ENCODE measurements around the gene IP6K1. TPM values are rescaled to one million over a fixed set of nuclear protein-coding genes. Genes with fewer than 3 reads are reported as not detected.

Gene IP6K1
- total RNA-seq, 2 experiments from 2014 or later: 33.3 to 36.0 TPM

DNA sequence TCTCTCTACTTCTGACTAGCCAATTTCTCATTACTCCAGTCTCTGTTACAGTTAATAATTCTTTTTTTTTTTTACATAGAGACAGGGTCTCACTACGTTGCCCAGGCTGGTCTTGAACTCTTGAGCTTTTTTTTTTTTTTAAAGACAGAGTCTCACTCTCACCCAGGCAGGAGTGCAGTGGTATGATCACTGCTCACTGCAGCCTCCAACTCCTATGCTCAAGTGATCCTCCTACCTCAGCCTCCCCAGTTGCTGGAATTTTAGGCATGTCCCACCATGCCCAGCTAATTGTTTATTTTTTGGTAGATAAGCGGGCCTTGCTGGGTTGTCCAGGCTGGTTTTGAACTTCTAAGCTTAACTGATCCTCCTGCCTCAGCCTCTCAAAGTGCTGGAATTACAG, 13.6 kb downstream of the IP6K1 start:
- H3K36me3 Mint-ChIP-seq (ENCODE audit: low read depth): peaks cover 33% of the 10 kb centered on the region
- H3K4me3 Mint-ChIP-seq: no peak overlapping the region
- no peaks in the 10 kb centered on the region for H3K27me3 Mint-ChIP-seq
- H3K4me1 Mint-ChIP-seq (ENCODE audit: low read depth): peaks cover 51% of the 10 kb centered on the region
- peaks cover 28% of the 10 kb centered on the region for H3K36me3 ChIP-seq (ENCODE audit: insufficient read depth, low read length)
- ChIA-PET CTCF (interaction anchor here (0.8 kb wide), 1 partner anchor 66 kb away, joined by 3 read pairs; no protein-coding TSS in a partner anchor), POLR2A (interaction anchor here (0.8 kb wide), 1 partner anchor 144 kb away, joined by 4 read pairs; no protein-coding TSS in a partner anchor)
- no peak overlapping the region for H3K4me3 ChIP-seq (ENCODE audit: low read length)
- H3K27ac ChIP-seq (ENCODE audit: low read depth in 1 of 2, low read length in 2 of 2): no peak overlapping the region
- peaks cover 7% of the 10 kb centered on the region for H3K4me1 ChIP-seq (ENCODE audit: insufficient read depth, low read length)
- H3K27ac Mint-ChIP-seq: no peak overlapping the region
- TF ChIP-seq, protein P1, sequence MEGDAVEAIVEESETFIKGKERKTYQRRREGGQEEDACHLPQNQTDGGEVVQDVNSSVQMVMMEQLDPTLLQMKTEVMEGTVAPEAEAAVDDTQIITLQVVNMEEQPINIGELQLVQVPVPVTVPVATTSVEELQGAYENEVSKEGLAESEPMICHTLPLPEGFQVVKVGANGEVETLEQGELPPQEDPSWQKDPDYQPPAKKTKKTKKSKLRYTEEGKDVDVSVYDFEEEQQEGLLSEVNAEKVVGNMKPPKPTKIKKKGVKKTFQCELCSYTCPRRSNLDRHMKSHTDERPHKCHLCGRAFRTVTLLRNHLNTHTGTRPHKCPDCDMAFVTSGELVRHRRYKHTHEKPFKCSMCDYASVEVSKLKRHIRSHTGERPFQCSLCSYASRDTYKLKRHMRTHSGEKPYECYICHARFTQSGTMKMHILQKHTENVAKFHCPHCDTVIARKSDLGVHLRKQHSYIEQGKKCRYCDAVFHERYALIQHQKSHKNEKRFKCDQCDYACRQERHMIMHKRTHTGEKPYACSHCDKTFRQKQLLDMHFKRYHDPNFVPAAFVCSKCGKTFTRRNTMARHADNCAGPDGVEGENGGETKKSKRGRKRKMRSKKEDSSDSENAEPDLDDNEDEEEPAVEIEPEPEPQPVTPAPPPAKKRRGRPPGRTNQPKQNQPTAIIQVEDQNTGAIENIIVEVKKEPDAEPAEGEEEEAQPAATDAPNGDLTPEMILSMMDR (IDR thresholded peaks at IDR 0.05): no peak
- intact Hi-C loops (cut with DNase I, micrococcal nuclease): no loop called here
- H3K9me3 ChIP-seq (ENCODE audit: control insufficient read depth in 1 of 2, insufficient read depth in 1 of 2, low read length in 2 of 2): no peaks in the 10 kb centered on the region
- no peaks in the 10 kb centered on the region for H3K27me3 ChIP-seq (ENCODE audit: control insufficient read depth in 1 of 2, insufficient read depth in 2 of 2, low read length in 2 of 2)
- ATAC-seq (ENCODE audit: poor library complexity) (no peak), DNase-seq (no peak)
- H3K9me3 Mint-ChIP-seq: no peaks in the 10 kb centered on the region

DNA sequence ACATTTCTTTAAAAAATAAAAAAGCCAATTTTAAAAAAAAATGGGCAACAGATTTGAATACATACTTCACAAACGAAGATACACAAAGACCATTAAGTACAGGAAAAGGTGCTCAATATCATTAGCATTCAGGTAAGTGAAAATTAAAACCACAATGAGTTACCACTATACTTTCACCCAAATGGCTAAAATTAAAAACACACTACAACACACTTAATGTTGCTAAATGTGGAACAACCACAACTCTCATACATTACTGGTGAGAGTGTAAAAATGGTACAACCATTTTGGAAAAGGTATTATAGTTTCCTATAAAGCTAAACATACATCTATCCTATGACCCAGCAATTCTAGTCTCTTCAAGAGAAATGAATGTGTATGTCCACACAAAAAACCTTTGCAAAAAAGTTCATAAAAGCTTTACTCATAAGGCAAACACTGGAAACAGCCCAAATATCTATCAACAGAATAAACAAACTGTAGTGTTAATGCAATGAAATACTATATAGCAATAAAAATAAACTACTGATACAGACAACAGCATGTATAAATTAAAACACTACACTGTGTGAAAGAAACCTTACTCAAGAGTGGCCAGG, 14.9 kb downstream of the IP6K1 start:
- no peaks in the 10 kb centered on the region for H3K27me3 ChIP-seq (ENCODE audit: control insufficient read depth in 1 of 2, insufficient read depth in 2 of 2, low read length in 2 of 2)
- intact Hi-C loops (cut with DNase I, micrococcal nuclease): no loop called here
- H3K4me3 ChIP-seq (ENCODE audit: low read length): no peak overlapping the region
- ChIA-PET CTCF (interaction anchor here (0.8 to 2.9 kb wide), 3 partner anchors 15 to 52 kb away, joined by 3 to 13 read pairs (median 4); partner anchors contain the start of genes AMIGO3, INKA1 and IP6K1), POLR2A (no interaction called here)
- ATAC-seq (ENCODE audit: poor library complexity) (no peak), DNase-seq (no peak)
- H3K27ac ChIP-seq (ENCODE audit: low read depth in 1 of 2, low read length in 2 of 2): no peak overlapping the region
- Mint-ChIP-seq H3K27me3 (no peaks in the 10 kb centered on the region), H3K9me3 (no peaks in the 10 kb centered on the region), H3K4me3 (no peak overlapping the region), H3K27ac (peak overlapping the region; percentile 27), H3K4me1 (ENCODE audit: low read depth) (peaks cover 45% of the 10 kb centered on the region), H3K36me3 (ENCODE audit: low read depth) (peaks cover 27% of the 10 kb centered on the region)
- no peaks in the 10 kb centered on the region for H3K9me3 ChIP-seq (ENCODE audit: control insufficient read depth in 1 of 2, insufficient read depth in 1 of 2, low read length in 2 of 2)
- peaks cover 7% of the 10 kb centered on the region for H3K4me1 ChIP-seq (ENCODE audit: insufficient read depth, low read length)
- TF ChIP-seq, protein P1 (IDR thresholded peaks at IDR 0.05): no peak
- H3K36me3 ChIP-seq (ENCODE audit: insufficient read depth, low read length): peaks cover 20% of the 10 kb centered on the region

DNA sequence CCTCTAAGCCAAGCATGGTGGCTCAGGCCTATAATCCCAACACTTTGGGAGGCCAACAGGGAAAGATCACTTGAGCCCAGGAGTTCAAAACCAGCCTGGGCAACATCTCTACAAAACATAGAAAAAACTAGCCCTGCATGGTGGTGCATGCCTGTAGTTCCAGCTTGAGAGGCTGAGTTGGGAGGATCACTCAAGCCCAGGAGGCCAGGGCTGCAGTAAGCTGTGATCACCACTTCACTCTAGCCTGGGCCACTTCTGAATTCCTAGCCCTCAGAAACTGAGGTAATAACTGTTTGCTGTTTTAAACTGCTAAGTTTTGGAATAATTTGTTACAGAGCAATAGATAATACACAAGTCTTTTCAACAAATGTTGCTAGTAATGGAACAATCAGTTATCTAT, 16.4 kb downstream of the IP6K1 start:
- intact Hi-C loops (cut with DNase I, micrococcal nuclease): no loop called here
- no peak overlapping the region for H3K27ac ChIP-seq (ENCODE audit: low read depth in 1 of 2, low read length in 2 of 2)
- TF ChIP-seq, protein P1 (IDR thresholded peaks at IDR 0.05): no peak
- DNase-seq (no peak), ATAC-seq (ENCODE audit: poor library complexity) (no peak)
- Mint-ChIP-seq H3K27me3 (no peaks in the 10 kb centered on the region), H3K9me3 (no peaks in the 10 kb centered on the region), H3K36me3 (ENCODE audit: low read depth) (peaks cover 20% of the 10 kb centered on the region), H3K27ac (no peak overlapping the region), H3K4me3 (no peak overlapping the region), H3K4me1 (ENCODE audit: low read depth) (peaks cover 38% of the 10 kb centered on the region)
- H3K27me3 ChIP-seq (ENCODE audit: control insufficient read depth in 1 of 2, insufficient read depth in 2 of 2, low read length in 2 of 2): no peaks in the 10 kb centered on the region
- ChIA-PET CTCF (interaction anchor here (2.9 kb wide), 1 partner anchor 33 kb away, joined by 13 read pairs; the partner anchor contains the start of gene INKA1), POLR2A (interaction anchor here (1.1 to 1.2 kb wide), 2 partner anchors 13 to 33 kb away, joined by 3 read pairs; partner anchors contain the start of gene INKA1)
- peaks cover 7% of the 10 kb centered on the region for H3K4me1 ChIP-seq (ENCODE audit: insufficient read depth, low read length)
- H3K4me3 ChIP-seq (ENCODE audit: low read length): no peak overlapping the region
- no peaks in the 10 kb centered on the region for H3K9me3 ChIP-seq (ENCODE audit: control insufficient read depth in 1 of 2, insufficient read depth in 1 of 2, low read length in 2 of 2)
- H3K36me3 ChIP-seq (ENCODE audit: insufficient read depth, low read length): peaks cover 20% of the 10 kb centered on the region

Data from CD4-positive, alpha-beta T cell (primary cell).